A673 (cell line): ENCODE results near the gene ELK3. TPM values are rescaled to one million over a fixed set of nuclear protein-coding genes. Genes with fewer than 3 reads are reported as not detected.

Experiments
- BruUV-seq: library from RNA; stranded (reverse); fragments of 400-500 nt; replicated peaks from 2 replicates; lab custom pipeline; 2021; lab: Mats Ljungman, UMichigan
- CTCF ChIA-PET: fragments of 300-600 bp; sonication (Branson Sonifier 250); formaldehyde crosslinking; loops from one replicate; lab custom pipeline; 2022; ENCODE audit warnings: antibody characterized with exemption; lab: Charles Lee
- POLR2A ChIA-PET: fragments of 300-600 bp; sonication (Branson Sonifier 250); formaldehyde crosslinking; loops from one replicate; lab custom pipeline; 2022; ENCODE audit warnings: antibody characterized with exemption; ENCODE audit not compliant: low non-redundant PET; lab: Charles Lee
- DNase-seq: peaks from one replicate; pipeline ENCODE4 v3.0.0-alpha.2; 2015; ENCODE audit warnings: low spot score
- H3K27ac ChIP-seq: fragments of 200-600 bp; sonication (generic); 2 replicates; pipeline ENCODE4 v1.5.1; 2016; ENCODE audit warnings: mixed run types, low read depth, mild to moderate bottlenecking, mixed read lengths, antibody characterized with exemption, low read length; ENCODE audit not compliant: poor library complexity, severe bottlenecking
- H3K27me3 ChIP-seq: fragments of 200-600 bp; sonication (generic); replicated peaks from 2 replicates; pipeline ENCODE4 v1.6.1; 2017; ENCODE audit warnings: mixed run types, low read depth, mild to moderate bottlenecking, mixed read lengths, antibody characterized with exemption, low read length; ENCODE audit not compliant: insufficient read depth, poor library complexity
- H3K36me3 ChIP-seq: fragments of 200-600 bp; sonication (generic); 2 replicates; pipeline ENCODE4 v1.6.1; 2016; ENCODE audit warnings: mixed run types, mild to moderate bottlenecking, mixed read lengths, antibody characterized with exemption, low read length; ENCODE audit not compliant: insufficient read depth, poor library complexity, severe bottlenecking
- H3K4me1 ChIP-seq: fragments of 200-600 bp; sonication (generic); 2 replicates; pipeline ENCODE4 v1.6.1; 2017; ENCODE audit warnings: mixed run types, mild to moderate bottlenecking, mixed read lengths, antibody characterized with exemption, low read length; ENCODE audit not compliant: insufficient read depth, poor library complexity, severe bottlenecking
- H3K4me3 ChIP-seq: fragments of 200-600 bp; sonication (generic); 2 replicates; pipeline ENCODE4 v1.5.1; 2016; ENCODE audit warnings: low read depth, mixed run types, mild to moderate bottlenecking, mixed read lengths, low read length; ENCODE audit not compliant: poor library complexity, severe bottlenecking
- H3K9me3 ChIP-seq: fragments of 200-600 bp; sonication (generic); 2 replicates; pipeline ENCODE4 v1.6.1; 2016; ENCODE audit warnings: mixed run types, low read depth, mild to moderate bottlenecking, mixed read lengths, antibody characterized with exemption, low read length; ENCODE audit not compliant: poor library complexity, severe bottlenecking
- CTCF ChIP-seq: fragments of 300-800, 200-600 bp; sonication (generic); conservative IDR thresholded peaks from 2 replicates; pipeline ENCODE4 v1.5.1; 2017; ENCODE audit warnings: low read depth, mild to moderate bottlenecking, antibody characterized with exemption, low read length, moderate library complexity, mixed read lengths
- EZH2 ChIP-seq: fragments of 200-600 bp; sonication (generic); IDR thresholded peaks from 2 replicates; pipeline ENCODE4 v1.6.1; 2017; ENCODE audit warnings: borderline replicate concordance, low read depth, mild to moderate bottlenecking, mixed read lengths, antibody characterized with exemption, low read length; ENCODE audit not compliant: poor library complexity, severe bottlenecking
- intact Hi-C: fragments of 100-400 bp; cut with micrococcal nuclease; formaldehyde crosslinking; loops from one replicate; pipeline ENCODE4 v1.10.0; 2022; ENCODE audit not compliant: unreplicated experiment
- total RNA-seq: library from RNA; stranded (reverse); gene quantifications from 2 replicates; pipeline ENCODE4 v1.2.3, GENCODE V29; 2021

ELK3 gene
- total RNA-seq, 1 experiment from 2014 or later: 62.1 TPM

GRCh38 chr12:96220902-96221301 lies 26.7 kb downstream of the ELK3 start:
- DNase-seq: no peak
- BruUV-seq: no TSS peak
- intact Hi-C loops: no loop called here
- CTCF ChIA-PET: no interaction called here
- POLR2A ChIA-PET: no interaction called here
- Histone ChIP-seq H3K27ac (no peak overlapping the region), H3K9me3 (no peaks in the 10 kb centered on the region), H3K4me1 (peaks cover 15% of the 10 kb centered on the region), H3K36me3 (peaks cover 12% of the 10 kb centered on the region), H3K4me3 (no peak overlapping the region), H3K27me3 (no peaks in the 10 kb centered on the region)
- TF ChIP-seq EZH2 (no peak), CTCF (no peak)

- intact Hi-C loops: no loop called here
- Histone ChIP-seq H3K36me3 (peaks cover 12% of the 10 kb centered on the region), H3K4me3 (no peak overlapping the region), H3K4me1 (peaks cover 15% of the 10 kb centered on the region), H3K27me3 (no peaks in the 10 kb centered on the region), H3K27ac (no peak overlapping the region), H3K9me3 (no peaks in the 10 kb centered on the region)
- ChIA-PET CTCF (no interaction called here), POLR2A (no interaction called here)
- BruUV-seq: no TSS peak
- DNase-seq: no peak
- TF ChIP-seq EZH2: no peak
- TF ChIP-seq CTCF: no peak
These were observed 27.2 kb downstream of the ELK3 start for GRCh38 chr12:96221391-96221790.

GRCh38 chr12:96223411-96224218 lies 29.4 kb downstream of the ELK3 start:
- H3K27ac ChIP-seq: no peak overlapping the region
- CTCF ChIA-PET: no interaction called here
- BruUV-seq: no TSS peak
- H3K9me3 ChIP-seq: no peaks in the 10 kb centered on the region
- H3K36me3 ChIP-seq: peaks cover 12% of the 10 kb centered on the region
- H3K4me1 ChIP-seq: peaks cover 15% of the 10 kb centered on the region
- intact Hi-C loops: no loop called here
- TF ChIP-seq EZH2 (no peak), CTCF (no peak)
- POLR2A ChIA-PET: no interaction called here
- no peaks in the 10 kb centered on the region for H3K27me3 ChIP-seq
- H3K4me3 ChIP-seq: no peak overlapping the region
- no peak for DNase-seq
